ENCODE measurements around the gene APOA5.
"Not testable (repeated sequence)": the region's sequence is repeated elsewhere in the genome, so short reads cannot be mapped to it uniquely, and the experiment has no call there.

DNA sequence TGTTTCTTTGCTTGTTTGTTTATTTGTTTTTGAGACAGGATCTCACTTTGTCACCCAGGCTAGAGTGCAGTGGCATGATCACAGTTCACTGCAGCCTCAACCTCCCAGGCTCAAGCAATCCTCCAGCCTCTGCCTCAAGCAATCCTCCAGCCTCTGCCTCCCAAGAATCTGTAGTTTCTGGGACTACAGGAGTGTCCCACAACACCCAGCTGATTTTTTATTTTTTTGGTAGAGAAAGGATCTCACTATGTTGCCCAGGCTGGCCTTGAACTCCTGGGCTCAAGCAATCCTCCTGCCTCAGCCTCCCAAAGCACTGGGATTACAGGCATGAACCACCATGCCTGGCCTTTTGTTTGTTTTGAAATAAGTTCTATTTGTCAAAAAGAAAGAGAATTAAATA, 10.0 kb upstream of the APOA5 start:
- TF ChIP-seq, protein P1, sequence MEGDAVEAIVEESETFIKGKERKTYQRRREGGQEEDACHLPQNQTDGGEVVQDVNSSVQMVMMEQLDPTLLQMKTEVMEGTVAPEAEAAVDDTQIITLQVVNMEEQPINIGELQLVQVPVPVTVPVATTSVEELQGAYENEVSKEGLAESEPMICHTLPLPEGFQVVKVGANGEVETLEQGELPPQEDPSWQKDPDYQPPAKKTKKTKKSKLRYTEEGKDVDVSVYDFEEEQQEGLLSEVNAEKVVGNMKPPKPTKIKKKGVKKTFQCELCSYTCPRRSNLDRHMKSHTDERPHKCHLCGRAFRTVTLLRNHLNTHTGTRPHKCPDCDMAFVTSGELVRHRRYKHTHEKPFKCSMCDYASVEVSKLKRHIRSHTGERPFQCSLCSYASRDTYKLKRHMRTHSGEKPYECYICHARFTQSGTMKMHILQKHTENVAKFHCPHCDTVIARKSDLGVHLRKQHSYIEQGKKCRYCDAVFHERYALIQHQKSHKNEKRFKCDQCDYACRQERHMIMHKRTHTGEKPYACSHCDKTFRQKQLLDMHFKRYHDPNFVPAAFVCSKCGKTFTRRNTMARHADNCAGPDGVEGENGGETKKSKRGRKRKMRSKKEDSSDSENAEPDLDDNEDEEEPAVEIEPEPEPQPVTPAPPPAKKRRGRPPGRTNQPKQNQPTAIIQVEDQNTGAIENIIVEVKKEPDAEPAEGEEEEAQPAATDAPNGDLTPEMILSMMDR (IDR thresholded peaks at IDR 0.05): not testable (repeated sequence)
- not testable (repeated sequence) for TF ChIP-seq POLR2A (IDR thresholded peaks at IDR 0.05)
